GM15510 (cell line): ENCODE data around the gene TBC1D23.

Experiments used
- POLR2A ChIP-seq: IDR thresholded peaks from 3 replicates; pipeline ENCODE4 v1.6.1; 2011; ENCODE audit warnings: borderline replicate concordance; ENCODE audit not compliant: insufficient read length; ENCODE audit errors: extremely low read depth

The TBC1D23 gene

DNA sequence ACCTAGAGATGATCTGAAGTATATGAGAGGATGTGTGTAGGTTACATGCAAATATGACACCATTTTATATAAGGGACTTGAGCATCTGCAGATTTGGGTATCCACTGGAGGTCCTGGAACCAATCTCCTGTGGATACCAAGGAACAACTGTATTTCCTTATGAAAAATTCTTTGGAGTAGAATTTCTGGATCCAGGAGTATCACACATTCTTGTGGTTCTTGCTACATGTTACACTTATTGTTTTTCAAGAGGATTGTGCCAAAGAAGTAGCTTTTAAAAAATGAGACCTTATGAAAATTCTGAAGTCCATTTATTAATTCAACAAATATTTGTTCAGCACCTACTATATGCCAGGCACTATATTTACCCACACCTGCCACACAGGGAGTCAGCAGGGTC is 15.7 kb upstream of the TBC1D23 start:
- TF ChIP-seq POLR2A: no peak

- no peak for TF ChIP-seq POLR2A
Observed at GRCh38 chr3:100245927-100246326, 14.9 kb upstream of the TBC1D23 start.

DNA sequence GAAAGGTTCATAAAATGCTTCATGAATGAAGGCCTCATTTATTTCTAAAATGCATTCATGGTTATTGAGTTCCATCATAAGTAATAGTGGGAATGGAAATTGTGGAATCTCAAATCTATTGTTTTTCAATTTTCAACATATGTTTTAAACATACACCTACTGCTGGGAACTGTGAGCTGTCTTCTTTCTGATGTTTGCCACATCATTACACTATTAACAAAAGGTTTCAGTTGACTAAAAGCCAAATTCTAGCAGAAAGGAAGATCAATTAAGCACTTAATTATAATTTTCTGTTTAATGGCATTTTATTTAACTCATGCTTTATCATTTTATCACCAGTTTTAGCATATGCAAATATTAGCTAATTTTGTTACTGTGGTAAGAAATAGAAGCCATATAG is 13.8 kb upstream of the TBC1D23 start:
- TF ChIP-seq POLR2A: no peak

DNA sequence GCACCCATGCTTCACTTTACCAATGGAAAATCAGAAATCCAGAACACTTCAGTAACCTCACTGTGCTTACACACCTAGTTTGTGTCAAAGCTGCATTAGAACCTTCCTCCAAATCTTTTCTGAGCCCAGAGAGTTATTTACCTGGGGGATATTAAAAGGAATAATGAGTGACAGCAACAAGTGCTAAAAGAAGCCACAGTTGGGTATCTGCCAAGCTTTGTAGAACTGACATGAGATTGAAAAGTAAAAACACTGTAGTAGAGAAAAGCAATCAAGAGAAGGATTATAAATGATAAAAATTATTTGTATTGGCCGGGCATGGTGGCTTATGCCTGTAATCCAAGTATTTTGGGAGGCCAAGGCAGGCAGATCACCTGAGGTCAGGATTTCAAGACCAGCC is 8.8 kb upstream of the TBC1D23 start:
- no peak for TF ChIP-seq POLR2A

- no peak for TF ChIP-seq POLR2A
Observed at GRCh38 chr3:100254168-100254777, 6.5 kb upstream of the TBC1D23 start.

DNA sequence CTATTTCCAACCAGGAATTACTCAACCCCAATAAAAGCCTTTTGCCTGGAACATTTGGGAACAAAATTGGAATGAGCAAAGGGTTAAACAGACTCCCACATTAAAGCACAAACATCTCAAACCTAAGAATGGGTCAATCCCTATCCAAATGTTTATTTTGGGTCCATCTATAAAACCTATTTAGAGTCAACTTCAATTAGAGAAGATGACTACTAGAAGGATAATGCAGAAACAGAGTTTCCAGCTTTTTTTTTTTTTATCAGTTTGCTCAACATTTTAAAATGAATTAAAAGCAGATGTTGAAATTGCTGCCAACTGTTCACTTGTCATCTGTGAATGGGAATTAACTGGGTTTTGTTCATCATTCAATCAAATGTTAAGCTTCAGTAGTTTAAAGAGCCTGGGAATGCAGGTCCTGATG is 4.1 kb upstream of the TBC1D23 start:
- TF ChIP-seq POLR2A: no peak

- no peak for TF ChIP-seq POLR2A
Observed at GRCh38 chr3:100257586-100257985, 3.2 kb upstream of the TBC1D23 start.

DNA sequence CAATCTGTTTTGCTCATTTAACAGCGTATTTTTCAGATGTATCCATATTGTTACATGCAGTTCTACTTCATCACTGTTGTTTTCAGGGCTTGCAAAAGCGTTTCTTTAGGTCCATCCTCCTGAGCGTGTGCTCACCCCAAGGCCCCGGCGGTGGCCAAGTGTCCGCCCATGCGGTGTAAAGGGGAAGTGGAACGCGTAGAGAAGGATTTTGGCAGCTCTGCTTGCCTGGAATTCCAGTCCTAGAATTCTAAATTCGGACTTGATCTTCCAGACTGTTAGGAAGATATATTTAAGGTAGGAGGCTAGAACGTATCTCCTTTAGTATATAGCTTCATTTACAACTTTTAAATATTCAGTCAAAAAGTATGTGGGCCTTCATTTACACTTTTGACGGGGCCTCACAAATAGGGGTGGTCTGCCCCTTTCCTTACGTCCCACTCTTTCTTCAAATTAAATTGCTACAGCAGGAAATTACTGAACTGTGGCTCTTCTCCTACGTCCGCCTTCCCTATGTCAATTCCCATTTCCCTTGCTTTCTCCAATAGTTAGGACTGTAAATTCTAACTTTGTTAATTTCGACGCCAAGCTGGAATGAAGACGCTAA is 609 bp upstream of the TBC1D23 start:
- no peak for TF ChIP-seq POLR2A

DNA sequence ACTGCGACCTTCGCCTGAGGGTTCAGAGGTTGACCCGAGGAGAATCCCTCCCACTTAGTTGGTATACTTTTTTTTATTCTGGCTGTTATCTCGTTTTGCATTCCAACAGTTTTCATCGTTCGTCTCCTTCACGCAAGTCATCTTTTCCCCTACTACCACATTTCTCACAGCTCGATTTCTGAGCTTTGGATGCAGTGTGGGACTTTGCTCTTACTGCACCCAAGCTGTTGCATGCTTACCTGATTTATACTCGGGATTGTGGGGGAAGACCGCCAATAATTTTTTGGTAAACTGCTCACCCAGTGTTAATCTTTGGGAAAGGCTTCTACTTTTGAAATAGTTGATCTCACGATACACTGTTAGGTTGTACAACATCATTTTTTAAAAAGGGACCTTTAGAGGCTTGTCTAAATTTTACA is 702 bp downstream of the TBC1D23 start:
- TF ChIP-seq POLR2A: no peak

GRCh38 chr3:100263583-100263982 is 2.8 kb downstream of the TBC1D23 start:
- TF ChIP-seq POLR2A: no peak

DNA sequence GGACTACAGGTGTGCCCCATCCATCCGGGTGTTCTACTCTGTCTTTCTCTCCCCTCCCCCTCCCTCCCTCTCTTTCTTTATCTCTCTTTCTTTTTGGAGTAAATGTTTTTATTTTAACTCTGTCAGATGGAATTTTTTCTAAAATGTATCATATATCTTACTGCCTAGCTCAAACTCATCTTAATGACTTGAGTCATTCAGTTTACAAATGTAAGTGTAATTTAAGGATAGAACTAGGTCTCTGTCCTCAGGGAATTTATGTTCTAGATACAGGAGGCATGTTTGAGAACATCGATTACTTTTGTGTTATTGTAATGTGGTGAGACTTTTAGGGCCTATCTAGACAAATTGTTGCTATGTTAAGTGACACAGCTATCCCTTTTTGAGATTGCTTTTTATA is 3.5 kb downstream of the TBC1D23 start:
- no peak for TF ChIP-seq POLR2A

- TF ChIP-seq POLR2A: no peak
Observed at GRCh38 chr3:100265016-100265415, 4.2 kb downstream of the TBC1D23 start.

DNA sequence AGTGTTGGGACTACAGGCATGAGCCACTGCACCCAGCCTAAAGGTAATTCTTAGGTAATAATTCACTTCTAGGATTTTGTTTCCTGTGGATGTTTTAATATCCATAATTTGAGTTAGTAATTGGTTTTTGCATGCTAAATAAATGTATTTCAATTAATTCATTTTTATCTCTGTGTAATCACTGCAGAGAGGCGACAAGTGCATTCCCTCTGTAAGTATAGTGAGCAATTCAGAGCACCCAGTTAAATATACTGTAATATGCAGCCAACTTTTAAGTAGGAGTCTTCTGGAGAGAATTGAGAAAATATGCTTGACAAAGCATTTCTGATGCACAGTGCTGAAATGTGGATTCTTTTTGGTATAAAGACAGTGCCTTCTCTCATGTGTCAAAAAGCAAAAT is 5.7 kb downstream of the TBC1D23 start:
- no peak for TF ChIP-seq POLR2A

DNA sequence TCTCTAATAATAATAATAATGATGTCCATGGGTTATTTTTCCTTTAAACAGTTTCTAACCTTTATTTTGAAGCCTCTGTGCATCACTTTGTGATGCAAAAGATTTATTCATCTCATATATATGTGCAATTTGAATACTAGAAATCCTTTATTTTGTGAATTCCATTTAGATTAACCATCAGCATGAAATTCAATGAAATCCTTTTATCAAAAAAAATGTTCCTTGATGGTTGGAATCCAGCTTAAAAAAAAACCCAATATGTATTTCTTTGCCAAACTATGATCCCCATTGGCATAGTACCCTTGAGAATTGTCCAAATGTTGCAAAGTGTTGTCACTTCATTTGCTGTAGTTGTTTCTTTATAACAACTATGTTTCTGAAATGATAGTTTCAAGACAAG is 7.4 kb downstream of the TBC1D23 start:
- TF ChIP-seq POLR2A: no peak

- no peak for TF ChIP-seq POLR2A
Observed at GRCh38 chr3:100269001-100269400, 8.2 kb downstream of the TBC1D23 start.

DNA sequence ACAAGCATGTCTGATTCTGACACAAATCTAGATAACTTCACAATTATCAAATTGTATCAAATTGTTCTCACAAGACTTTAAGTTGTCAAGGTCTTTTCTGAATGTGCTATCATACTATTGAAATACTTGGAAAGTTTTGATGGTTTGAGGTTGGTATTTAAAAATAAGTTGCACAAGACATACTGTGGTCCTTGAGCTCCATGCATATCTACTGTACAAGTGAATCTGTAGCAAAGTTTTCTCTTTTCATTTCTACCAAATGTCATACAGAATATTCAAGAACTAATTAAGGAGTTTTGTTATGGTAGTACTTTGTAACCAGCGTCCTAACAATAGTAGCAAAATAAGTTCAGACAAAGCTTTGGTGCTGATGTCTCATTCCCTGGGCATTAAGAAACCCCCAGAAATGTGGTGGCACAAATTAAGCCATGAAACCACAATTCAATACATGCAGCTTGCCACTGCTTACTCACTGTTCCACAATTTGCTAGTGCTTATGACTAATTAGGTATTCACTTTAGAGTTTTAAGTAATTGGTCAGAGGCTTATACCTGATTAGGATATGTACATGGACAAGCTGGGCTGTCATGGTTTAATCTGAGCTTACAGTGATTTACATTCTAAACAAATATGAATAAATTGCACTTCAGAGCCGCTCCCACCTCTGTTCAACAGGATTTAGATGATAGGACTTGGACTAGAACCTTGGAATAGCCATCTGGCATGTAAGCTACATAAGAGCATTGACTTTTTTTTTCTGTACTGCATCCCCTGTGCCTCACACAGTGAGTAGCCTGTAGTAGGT is 8.8 kb downstream of the TBC1D23 start:
- no peak for TF ChIP-seq POLR2A
